HT1080 (cell line): ENCODE measurements around the gene SASH1. TPM values are rescaled to one million over a fixed set of nuclear protein-coding genes. Genes with fewer than 3 reads are reported as not detected.
A peak's percentile ranks its signal among the peaks of the same experiment; 100 is the strongest.

Experiments
- DNase-seq: peaks from one replicate; pipeline ENCODE4 v3.0.0-alpha.2; 2015; ENCODE audit warnings: low read depth
- total RNA-seq: library from RNA; depleted of rRNA; stranded (reverse); fragments of >200 nt; shearing (Covaris generic); gene quantifications from 2 replicates; pipeline ENCODE4 v1.2.3, GENCODE V29; 2014

The SASH1 gene
- total RNA-seq, 1 experiment from 2014 or later: 11.6 TPM

DNA sequence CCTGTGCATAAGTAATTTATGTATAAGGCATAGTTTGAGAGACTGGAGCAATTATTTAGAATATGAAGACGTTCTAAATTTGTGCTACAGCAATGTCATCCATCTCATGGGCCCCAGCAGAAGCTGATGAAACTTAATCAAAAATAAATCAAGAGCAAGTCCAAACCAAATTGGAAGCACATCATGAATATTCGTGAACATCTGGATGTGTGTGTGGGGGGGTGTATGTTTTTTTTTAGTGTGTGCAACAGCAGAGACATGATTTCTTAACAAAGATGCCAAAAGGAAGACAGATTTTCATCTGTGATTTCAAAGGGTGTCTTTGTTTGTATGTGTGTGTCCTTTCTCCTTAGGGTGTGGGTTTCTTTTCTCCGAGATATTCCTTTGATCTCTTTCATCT lies 58.9 kb downstream of the SASH1 start:
- no peak for DNase-seq

DNA sequence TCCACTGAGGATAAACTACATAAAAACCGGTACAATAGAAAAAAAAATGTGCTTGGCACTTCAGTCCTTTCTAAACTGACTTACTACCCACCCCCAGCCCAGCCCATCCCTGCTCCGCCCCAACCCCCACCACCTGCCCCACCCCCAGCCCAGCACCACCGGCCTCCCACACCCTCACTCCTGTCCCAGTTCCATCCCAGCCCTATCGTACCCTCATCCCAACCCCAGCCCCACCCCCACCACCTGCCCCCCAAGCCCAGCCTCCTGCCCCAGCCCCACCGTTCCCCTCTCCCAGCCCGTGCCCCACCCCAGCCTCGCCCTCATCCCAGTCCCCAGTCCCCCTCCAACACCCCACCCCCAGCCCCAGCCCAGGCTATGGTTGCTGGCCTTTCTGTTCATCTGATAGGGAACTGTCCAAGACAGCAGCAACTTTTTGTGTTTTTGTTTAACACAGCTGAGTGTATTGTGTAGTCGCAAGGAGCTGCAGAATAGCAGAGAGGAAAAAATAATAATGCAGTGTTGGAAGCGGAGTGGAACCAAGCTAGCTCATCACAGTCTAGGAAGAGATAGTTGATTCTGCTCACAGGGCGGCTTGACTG lies 61.9 kb downstream of the SASH1 start:
- no peak for DNase-seq

DNA sequence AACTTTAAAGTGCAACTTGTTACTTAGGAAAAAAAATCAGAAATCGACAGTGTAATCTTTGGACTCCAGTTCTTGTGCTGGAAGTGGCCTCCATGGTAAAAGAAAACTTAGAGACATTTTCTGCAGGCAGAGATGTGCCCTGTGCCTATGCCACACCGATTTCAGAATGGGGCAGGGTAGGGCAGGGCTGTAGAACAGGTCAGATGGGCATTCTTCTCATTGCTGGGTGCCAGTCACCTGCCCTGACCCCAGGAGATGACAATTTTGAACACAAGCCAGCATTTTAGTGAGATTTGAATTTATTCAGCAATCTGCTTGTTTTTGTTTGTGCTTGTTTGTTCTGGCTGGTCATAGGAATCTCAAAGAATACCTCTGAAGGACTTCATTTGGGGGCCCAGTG lies 63.3 kb downstream of the SASH1 start:
- DNase-seq: no peak

GRCh38 chr6:148406579-148407371 lies 64.1 kb downstream of the SASH1 start:
- DNase-seq: no peak

DNA sequence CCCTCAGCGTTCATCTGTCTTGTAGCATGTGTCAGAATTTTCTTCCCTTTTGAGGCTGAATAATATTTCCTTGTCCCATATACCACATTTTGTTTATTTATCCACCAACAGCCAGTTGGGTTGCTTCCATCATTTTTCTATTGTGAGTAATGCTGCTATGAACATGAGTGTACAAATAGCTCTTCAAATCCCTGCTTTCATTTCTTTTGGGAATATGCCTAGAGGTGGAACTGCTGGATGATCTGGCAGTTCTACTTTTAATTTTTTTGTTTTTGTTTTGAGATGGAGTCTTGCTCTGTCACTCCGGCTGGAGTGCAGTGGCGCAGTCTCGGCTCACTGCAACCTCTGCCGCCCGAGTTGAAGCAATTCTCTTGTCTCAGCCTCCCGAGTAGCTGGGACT lies 64.7 kb downstream of the SASH1 start:
- DNase-seq: peak; percentile 90

DNA sequence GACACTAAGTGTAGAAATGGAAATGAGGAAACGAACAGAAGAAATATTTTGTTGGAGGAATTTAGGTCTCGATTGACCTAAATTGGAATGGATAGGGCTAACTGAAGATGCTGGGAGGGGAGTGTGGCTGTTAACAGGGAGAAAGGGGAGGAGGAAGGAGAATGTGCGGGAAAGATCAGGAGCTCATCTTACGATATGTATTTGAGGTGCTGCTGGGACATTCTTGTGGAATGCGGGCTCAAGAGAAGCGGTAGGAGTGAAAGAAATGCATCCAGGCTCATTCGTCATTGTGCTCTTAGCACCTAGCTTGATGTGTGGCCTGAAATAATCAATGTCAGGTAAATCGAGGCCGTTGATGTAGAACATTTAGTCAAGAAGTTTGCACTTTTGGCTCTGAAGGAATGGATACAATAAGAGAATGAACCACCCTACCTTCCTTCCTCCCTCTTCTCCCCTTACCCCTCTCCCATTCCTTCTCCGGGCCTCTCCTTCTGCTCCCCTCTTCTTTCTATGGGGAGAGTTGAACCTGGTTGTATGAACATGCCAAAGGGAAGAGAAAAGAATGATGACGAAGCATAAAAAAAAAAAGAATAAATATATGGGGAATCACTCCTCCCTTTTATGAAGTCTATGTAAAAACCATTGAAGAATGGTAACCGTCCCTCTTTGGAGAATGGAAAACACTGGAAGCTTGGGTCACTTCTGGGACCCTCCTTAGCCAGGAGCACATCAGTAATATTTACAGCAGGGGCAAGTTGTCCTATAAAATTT lies 70.9 kb downstream of the SASH1 start:
- no peak for DNase-seq

DNA sequence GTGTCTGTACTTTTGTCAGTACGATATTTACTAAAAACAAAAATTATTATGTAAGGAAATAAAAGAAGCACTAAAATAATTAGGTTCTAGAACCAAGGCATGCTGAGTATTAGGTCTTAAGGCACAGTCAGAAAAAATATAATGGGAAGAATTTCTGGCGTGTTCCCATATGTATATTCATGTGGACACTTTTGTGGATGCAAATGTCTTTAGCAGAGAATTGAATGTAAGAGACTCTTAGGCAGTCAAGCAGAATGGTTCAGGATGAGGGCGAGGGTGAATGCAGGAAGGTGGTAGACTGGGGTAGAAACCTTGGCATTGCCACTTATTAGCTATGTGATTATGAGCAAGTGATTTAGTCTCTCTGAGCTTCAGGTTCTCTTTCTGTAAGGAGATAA lies 71.5 kb downstream of the SASH1 start:
- no peak for DNase-seq

GRCh38 chr6:148414836-148415235 lies 72.2 kb downstream of the SASH1 start:
- DNase-seq: peak; percentile 77

DNA sequence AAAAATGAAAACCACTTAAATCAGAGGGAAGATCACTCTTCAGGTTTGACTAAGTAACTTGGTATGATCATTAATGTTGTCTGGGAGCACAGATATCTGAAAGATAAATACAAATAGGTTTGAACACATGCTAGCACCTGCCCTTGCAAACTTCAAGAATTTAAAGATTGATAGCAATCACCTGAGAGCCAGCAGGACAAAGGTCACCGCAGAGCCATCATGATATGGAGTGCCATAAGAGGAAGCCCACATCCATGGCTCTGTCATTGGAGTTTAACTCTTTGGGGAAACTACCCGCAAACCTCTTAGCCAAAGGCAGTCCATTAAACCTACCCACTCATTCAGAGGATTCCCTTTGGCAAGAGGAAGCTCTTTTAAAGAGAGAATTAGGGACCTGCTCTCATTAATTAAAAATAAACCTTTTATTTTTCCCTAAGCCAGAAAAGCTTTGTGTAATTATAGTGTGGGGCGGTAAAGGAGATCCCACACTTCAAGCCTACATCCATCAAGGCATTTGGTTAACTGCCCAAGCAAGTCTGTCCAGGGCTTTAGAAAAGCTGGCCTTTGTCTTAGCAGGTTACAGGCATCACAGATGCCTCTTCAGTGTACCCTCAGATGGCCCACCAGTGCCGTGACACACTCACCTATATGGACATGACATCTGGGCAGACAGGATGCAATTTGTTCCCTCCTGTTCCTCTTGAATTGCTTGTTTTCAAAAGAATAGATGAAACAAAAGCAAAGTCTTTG lies 73.0 kb downstream of the SASH1 start:
- DNase-seq: no peak

DNA sequence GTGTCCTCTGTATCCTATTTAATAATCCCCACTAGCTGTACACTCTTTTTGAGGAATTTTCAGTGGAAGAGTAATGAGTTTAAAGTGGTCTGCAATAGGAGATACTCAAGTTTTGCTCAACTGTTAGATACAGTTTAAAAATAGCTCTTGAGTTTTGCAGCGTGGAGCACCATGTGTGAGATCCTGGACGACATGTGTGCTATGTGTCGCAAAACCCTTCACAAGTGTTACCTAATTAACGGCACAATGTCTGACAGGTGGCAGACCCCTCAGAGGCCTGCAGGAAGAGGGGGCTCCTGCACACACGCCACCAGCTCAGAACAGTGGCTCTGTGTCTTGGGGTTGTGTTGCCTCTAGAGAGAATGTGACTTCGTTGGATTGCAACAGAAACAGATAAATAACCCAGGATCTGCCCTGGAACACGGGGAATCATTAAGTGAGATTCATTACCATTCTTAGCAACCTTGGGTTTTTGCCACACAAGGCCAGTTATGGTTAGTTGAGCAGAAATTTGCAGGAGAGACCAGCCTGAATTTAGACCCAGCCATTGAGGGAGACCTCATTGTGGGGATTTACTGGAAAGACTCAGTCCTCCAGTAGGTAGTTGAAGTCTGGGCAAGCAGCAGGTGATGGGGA lies 73.8 kb downstream of the SASH1 start:
- DNase-seq: no peak

DNA sequence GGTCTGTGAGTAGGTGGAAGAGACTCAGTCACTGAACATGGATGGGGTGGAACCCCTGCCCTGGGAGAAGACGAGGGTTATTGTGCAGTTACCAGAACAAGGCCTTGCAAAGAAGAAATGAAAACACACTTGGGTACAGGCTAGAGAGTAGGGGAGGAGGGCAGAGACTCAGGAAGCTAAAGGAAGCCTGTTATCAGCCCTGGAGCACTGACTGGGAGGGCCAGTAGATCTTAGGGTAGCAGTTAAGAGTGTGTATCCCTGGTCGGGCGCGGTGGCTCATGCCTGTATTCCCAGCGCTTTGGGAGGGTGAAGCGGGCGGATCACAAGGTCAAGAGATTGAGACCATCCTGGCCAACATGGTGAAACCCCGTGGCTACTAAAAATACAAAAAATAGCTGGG lies 74.4 kb downstream of the SASH1 start:
- DNase-seq: no peak

- no peak for DNase-seq
These were observed 76.8 kb downstream of the SASH1 start for GRCh38 chr6:148419430-148419829.

GRCh38 chr6:148422085-148422484 lies 79.4 kb downstream of the SASH1 start:
- DNase-seq: no peak

- DNase-seq: no peak
These were observed 80.5 kb downstream of the SASH1 start for GRCh38 chr6:148423133-148423532.

DNA sequence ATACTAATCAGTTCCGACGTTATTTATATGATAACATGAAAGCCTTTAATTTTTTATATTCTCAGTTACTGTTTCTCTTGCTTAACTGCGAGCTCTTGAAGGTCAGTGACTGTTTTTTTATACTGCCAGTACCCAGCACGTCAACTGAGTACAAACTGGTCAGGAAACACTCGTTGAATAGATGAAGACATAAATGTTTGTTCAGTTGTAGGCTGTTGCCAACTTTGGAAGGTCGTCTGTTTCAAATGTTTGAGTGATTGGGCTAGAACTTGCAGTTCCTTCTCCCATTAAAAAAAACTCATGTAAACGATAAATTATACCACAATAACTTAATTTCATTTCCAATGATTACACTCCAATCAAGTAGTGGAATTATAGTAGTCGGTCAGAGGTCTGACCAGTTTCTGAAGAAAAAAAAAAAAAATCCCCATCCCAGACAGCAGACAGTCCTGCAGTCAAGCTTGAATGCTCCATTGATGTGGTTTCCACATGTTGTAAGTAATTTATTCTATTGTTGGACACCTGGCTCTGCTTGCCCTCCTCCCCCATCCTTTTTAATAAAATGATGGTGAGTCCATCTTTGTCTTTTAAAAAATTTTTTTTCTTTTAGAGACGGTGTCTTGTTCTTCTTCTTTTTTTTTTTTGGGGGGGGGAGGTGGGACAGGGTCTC lies 81.1 kb downstream of the SASH1 start:
- DNase-seq: no peak

DNA sequence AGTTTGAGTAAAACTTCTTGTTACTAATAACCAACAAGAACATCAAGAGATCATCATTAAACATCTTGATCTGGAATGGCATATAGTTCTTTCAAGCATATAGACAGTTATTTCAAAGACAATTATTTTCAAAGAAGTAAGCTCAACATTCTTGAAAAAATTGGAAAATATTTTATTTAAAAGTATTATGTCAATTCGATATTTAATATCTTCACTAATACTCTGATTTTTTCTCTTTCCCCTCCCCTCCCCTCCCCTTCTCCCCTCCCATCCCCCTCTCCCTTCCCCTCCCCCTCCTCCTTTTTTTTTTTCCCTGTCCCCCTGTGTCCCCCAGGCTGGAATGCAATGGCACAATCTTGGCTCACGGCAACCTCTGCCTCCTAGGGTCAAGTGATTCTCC lies 82.8 kb downstream of the SASH1 start:
- no peak for DNase-seq

- DNase-seq: peak; percentile 16
These were observed 83.8 kb downstream of the SASH1 start for GRCh38 chr6:148426317-148426977.

GRCh38 chr6:148427333-148427732 lies 84.7 kb downstream of the SASH1 start:
- no peak for DNase-seq

DNA sequence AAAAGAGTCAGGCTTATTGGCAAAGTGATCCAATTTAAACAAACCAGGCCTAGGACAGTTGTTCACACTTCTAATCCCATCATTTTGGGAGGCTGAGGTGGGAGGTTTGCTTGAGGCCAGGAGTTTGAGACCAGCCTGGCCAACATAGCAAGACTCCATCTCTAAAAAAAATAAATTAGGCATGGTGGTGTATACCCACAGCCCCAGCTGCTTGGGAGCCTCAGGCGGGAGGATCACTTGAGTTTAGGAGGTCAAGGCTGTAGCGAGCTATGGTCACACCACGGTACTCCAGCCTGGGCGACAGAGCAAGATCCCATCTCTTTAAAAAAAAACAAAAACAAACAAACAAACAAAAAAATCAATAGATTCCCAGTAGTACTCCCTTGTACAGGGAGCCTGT lies 86.8 kb downstream of the SASH1 start:
- DNase-seq: no peak

GRCh38 chr6:148430897-148431296 lies 88.3 kb downstream of the SASH1 start:
- DNase-seq: no peak
